DMS53 treated with DMSO at 0.1 percent for 48 hours (cell line): Measurements from ENCODE around the gene DCLRE1C.
"Not testable (repeated sequence)": the region's sequence is repeated elsewhere in the genome, so short reads cannot be mapped to it uniquely, and the experiment has no call there.

Source experiments
- DNase-seq: peaks from one replicate; lab custom pipeline; 2025; ENCODE audit not compliant: unreplicated experiment; lab: John Stamatoyannopoulos, UW

Gene DCLRE1C

DNA sequence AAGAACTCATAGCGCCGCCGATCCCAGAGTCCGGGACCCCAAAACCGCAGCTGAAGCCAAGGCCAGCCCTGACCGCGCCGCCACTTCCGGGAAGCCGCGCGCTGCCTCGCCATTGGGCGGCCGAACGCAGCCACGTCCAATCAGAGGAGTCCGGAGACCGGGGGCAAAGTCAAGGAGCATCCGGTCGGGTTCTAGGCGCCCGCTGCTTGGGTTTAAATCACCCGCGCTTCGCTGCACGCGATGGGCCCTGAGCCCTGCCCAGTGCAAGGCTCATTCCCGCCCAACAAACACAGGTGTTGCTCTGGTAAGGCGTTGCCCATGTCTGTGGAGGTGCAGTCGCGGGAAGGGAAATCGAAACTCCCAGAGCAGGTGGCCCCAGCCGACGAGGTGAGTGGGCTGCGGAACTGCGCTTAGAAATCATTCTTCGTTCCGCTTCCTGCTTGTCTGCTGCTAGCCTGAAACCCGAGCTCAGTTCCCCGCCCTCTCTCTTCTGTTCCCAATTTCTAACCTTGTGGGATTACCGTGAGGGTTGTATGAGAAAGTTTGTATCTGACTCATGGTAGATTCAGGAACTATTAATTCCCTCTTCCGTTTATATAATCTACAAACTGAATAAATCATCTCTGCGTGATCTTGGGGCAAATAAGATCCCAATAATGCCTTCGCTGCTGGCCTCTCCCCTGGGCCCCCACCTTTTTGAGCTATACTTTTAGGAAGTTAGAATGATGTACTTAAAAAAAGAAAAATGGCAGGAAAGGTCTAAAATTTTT is at the start of gene DCLRE1C:
Gene DCLRE1C (minus strand): TSS at position 96 of the 770 bp plus-strand sequence. CDS start 86 bp downstream, at position 10.
- peak; percentile 98 for DNase-seq

DNA sequence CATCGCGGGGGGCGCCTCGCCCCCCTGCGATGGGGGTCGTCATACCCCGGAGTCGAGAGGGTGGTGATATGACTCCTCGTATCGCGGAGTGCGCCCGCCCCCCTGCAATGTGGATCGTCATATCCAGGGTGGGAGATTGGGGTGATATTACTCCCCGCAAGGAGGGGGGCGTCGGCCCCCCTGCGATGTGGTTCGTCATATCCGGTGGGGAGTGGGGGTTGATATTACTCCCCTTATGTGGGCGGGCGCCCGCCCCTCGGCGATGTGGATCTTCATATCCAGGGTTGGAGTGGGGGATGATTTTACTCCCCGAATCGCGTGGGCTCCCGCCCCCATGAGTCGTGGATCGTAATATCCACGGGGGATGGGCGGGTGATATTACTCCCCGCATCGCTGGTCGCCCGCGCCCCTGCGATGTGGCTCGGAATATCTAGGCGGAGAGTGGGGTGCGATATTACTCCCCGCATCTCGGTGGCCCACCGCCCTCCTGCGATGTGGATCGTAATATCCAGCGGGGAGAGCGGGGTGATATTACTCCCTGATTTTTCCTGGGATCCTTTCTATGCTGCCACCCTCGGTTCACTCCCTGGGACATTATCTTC is 42.2 kb upstream of the DCLRE1C start:
- no peak for DNase-seq

DNA sequence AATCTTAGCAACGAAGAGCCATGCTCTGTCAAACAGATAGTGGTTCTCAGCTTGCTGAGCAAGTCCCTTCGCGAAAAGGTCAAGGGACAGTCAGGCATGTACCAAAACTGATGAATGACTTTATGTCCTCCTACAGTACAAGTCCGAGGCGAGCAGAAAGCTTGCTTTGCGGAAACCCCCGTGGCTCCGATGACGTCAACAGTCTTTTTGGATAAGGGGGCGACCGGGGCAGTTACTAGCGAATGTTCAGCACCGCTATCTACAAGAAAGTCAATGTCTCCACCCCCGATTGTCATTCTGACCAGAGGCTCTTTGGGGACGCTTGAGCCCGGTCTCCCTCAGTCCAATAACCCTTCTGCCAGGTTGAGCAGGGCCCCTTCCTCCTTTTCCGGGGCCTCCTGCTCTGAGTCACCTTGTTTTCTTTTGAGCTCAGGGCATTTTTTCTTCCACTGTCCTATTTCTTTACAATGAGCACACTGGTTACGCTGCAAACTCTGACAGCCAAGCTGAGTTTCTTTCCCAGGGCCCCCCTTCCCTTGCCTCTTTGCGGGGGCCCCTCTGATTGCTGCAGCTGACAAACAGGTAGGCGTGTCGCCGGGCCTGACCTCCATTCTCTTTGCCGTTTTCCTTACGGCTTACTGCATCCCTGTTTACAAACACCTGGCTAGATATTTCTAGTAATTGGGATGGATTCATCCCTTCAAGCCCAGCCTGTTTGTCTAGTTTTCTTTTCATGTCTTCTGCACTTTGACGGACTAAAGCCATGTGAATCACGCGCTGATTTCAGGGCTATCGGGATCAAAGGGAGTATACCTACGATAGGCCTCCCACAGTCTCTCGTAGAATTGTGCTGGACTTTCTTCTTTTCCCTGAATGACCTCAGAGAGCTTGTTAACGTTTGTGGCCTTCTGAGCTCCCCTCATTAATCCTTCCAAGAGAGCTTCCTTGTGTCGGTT is 39.9 kb upstream of the DCLRE1C start:
- DNase-seq: not testable (repeated sequence)

DNA sequence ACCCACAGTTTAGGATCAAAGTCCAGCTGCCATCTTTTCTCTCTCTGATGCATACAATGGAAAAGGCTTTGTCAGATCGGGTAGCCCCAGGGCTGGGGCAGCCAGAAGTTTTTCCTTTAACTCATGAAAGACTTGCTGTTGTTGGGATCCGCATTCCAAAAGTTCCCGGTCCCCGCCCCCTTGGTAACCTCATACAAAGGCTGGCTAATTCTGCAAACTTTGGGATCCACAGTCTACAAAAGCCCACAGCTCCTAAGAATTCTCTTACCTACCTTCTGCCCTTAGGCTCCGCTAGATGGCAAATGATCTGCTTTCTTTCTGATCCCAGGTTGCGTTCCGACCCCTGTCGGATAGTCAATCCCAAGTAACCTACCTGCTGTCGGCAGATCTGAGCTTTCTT is 38.4 kb upstream of the DCLRE1C start:
- not testable (repeated sequence) for DNase-seq

DNA sequence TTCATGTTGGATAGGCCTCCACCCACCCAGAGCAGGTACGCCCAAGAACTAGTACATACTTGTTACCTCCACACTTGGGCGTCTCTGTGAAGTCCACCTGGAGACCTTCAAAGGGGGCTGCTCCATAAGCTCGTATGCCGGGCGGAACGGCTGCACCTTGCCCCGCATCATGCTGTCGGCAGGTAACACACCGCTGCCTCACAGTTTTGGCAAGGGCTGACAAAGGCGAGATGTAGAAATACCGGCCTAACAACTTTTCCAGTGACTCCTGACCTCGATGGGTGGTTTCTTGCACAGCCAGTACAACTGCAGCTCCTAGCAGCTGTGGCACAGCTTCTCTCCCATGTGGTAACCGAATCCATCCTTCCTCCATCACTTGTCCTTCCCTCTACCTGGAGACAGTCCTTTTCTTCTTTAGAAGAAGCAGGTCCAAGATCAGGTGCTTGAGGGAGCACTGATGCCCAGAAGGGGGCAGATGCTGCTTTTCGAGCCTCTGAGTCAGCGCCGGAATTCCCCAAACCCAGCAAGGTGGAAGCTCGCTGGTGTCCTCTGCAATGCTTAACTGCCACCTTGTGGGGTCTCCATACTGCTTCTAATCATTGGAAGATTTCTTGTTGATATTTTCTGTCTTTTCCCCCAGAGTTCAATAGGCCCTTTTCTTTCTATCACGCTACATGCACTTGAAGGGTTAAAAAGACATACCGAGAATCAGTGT is 37.3 kb upstream of the DCLRE1C start:
- DNase-seq: peak; percentile 24

DNA sequence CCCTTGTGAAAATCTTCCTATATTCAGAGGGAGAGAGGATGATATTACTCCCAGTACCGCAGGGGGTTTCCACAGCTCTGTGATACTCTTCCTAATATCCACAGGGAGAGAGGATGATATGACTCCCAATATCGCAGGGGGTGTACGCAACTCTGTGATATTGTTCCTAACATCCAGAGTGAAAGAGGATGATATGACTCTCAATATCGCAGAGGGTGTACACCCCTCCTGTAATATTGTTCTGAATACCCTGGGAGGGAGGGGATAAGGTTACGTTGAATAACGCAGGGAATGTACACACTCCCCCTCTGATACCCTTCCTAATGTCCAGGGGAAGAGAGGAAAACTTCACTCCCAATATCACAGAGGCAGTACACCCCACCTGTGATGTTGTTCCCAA is 35.7 kb upstream of the DCLRE1C start:
- DNase-seq: not testable (repeated sequence)

DNA sequence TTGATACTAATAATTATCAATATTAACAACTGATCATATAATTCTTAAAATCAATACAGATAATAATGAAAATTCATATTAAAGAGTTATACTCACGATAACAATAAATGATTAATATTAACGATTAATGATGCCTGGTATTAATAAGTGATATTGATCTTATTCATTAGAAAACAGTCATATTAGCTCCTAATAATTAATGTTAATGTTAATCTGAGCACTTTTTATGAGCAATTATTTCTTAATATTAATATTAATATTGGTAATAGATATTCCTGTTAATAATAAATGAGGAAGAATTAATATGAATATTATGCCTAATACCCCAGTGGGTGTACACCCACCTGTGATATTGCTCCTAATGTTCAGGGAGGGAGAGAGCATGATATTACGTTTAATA is 28.8 kb upstream of the DCLRE1C start:
- no peak for DNase-seq

DNA sequence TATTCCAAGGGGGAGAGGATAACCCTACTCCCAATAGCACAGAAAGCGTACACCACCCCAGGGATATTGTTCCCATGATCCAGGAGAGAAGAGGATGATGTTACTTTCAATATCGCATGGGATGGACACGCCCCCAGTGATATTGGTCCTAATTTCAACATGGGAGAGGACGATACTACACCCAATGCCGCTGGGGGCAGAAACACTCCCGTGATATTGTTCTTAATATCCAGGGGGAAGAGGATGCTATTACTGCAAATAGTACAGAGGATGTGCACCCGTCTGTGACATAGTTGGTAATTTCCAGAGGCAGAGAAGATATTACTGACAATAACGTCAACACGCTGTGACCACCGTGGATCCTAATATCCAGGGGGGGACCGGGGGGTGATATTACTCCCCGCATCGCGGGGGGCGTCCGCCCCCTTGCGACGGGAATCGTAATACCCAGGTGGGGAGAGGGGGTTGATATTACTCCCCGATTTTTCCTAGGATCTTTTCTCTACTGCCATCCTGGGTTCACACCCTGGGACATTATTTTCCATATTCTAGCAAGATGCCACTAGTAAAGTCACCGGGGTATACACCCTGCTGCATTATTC is 21.9 kb upstream of the DCLRE1C start:
- DNase-seq: no peak

DNA sequence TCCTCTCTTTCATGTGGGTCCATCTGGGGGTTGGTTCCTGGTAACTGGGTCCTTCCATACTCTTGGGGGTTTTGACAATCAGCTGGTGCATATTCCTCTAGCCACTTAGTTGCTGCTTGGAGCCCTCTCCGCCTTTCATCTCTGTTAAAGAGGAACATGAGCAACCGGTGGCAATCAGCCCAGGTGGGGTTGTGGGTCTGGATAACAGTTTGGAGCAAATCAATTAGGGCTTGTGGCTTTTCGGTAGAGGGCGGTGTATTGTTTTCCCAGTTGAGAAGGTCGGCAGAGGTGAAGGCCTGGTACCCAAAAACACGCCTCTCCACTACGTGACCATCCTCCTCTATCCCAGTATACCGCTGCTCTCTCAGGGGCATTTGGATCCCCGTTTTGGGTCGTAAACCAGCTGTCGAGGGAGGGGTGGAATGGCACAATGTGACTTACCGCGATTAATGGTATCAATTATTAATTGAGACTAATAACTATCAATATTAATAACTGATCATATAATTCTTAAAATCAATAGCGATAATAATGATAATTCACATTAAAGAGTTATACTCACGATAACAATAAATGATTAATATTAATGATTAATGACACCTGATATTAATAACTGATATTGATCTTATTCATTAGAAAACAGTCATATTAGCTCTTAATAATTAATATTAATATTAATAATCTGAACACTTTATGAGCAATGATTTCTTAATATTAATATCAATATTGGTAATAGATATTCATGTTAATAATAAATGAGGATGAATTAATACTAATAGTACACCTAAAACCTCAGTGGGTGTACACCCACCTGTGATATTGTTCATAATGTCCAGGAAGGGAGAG is 20.5 kb upstream of the DCLRE1C start:
- DNase-seq: not testable (repeated sequence)

DNA sequence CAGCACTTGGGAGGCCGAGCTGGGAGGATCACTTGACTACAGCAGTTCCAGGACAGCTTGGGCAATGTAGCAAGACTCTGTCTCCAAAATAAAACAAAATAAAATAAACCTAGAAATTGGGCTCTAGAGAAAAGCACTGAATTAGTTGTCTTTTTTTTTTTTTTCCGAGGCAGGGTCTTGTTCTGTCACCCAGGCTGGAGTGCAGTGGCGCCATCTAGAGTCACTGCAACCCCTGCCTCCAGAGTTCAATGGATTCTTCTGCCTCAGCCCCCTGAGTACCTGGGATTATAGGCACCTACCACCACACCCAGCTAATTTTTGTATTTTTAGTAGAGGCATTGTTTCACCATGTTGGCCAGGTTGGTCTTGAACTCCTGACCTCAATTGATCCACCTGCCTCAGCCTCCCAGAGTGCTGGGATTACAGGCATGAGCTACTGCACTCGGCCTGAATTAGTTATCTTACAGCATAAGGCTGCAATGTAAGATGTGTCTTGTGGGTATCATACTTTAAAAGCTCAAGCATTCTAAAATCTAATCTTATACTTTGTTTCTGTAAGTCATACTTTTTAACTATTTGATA is 18.1 kb upstream of the DCLRE1C start:
- peak; percentile 17 for DNase-seq

DNA sequence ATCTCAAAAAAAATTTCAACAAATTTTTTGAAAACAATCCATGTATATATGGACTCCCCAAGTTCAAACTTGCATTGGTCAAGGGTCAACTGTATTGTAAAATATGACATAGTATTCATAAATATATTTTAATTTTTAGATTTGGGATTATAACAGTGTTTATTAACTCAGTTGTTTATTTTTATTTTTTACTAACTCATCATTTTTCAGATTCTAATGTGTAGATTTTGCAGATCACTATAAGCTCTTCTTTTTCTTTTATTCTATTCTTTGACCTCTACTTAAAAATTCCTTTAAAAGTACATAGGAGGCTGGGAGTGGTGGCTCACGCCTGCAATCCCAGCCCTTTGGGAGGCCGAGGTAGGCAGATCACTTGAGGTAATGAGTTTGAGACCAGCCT is 14.0 kb upstream of the DCLRE1C start:
- DNase-seq: no peak

DNA sequence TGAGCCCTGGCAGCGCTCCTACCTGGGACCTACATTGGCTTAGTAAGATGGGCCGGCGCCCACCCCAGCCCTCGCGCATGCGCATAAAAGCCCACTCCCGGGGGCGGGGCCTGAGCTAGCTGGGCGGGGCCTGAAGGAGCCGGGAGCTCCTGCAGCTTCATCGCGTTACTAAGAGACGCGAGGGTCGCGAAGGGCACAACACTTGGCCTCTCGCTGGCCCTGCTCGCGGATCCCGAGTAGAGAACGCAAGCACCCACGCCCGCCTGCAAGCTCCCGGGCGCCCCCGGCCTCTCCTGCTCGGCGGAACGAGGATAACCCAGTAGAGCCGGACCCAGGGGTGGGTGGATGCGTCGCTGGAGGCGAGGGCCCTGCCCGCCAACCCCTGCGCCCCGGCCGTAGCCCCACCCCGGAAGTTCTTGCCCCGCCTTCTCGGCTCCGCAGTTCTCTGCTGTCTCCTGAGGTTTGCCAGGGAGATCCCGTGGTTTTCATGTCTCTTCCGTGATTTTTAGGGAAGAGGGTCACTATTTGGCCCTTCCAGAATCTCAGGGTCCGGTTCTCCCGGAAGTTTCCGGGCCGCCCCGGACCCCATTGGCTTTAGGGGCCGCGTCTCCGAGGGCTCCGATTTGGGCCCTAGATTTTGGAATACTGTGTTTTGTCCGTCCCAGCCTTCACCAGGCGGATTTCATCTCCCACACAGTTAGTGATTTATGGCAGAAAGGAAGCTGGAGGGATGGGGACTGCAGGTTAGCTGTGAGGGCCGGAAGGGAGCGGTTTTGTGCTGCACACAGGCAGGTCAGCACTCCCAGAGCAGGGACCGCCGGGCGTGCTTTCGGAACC is 5.5 kb upstream of the DCLRE1C start, which contains the start of gene MEIG1:
Gene MEIG1 (plus strand): TSS at position 168 of the 837 bp plus-strand sequence. CDS start 7,081 bp downstream, outside the sequence.
- peak; percentile 96 for DNase-seq

DNA sequence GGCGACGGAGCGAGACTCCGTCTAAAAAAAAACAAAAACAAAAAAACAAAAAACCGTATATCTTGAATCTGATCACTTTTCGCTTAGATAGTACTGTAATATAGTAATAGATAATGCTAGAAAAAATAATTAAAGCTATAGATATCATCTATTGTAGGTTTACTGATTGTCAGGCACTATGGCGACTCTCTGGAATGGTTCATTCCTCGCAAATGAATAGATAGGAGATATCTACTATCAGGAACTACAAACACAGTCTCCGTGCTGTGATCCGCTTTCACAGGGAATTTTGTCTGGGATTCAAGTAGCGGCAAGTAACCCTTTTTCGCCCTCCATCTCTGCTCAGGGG is 5.0 kb upstream of the DCLRE1C start:
- DNase-seq: no peak

DNA sequence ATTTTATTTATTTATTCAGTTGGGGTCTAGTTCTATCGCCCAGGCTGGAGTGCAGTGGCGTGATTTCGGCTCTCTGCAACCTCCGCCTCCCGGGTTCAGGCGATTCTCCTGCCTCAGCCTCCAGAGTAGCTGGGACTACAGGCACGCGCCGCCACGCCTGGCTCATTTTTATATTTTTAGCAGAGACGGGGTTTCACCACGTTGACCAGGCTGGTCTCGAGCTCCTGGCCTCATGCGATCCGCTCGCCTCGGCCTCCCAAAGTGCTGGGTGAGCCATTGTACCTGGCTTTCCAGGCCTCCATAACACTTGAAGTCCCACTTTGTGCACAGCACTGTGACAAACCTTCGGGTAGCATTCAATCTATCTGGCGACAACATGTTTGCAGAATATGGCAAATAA is 1.0 kb upstream of the DCLRE1C start:
- no peak for DNase-seq

DNA sequence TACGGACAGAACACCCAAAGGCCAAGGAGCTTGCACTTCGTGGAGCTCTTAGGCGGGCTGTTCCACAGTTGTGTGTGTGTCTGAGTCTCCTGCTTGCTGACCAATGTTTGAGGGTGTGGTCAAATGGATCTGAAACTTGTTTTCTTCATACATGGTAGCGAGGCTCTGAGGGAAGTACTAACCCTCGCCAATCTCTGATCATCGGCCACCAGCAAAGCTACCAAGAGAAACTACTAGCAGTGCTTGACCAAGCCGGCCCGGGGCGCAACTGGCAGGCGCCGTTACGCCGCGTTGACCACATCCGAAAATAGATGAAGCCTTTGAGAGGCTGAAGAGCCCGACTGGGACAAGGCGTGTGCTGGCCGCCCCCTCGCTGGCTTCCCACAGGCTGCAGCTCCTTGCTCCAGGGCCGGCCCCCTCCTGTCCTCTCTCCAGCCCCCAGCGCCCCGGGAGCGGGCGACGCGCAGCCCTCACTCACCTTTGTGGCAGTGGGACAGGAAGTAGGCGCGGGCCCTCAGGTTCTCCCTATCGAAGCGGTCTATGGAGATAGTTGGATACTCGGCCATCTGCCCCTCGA is 384 bp downstream of the DCLRE1C start:
- peak; percentile 59 for DNase-seq

DNA sequence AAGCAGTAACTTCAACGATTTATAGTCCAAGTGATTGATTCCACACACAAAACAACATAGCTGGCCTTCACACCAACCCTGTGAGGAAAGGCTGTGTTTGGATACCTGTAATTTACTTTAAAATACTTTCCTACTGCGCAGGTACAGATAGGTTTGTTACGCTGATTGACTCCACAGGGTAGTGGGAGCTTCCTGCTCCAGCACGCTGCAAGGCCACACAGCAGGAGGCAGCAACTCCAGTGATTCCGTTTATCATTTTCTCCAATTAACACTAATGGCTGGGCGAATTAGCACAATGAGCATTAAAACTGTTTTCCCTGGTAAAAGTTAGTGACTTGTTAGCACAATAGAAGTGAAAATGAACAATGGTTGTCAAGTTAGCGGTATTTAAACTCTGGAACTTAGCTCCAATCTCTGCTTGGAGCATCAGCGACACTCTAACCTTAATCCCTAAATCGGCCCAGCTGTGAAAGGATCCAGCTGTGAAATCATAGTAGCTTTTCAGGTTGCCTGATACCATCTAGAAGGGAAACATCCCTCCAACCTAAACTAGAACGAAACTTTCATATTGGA is 959 bp downstream of the DCLRE1C start:
- DNase-seq: no peak

DNA sequence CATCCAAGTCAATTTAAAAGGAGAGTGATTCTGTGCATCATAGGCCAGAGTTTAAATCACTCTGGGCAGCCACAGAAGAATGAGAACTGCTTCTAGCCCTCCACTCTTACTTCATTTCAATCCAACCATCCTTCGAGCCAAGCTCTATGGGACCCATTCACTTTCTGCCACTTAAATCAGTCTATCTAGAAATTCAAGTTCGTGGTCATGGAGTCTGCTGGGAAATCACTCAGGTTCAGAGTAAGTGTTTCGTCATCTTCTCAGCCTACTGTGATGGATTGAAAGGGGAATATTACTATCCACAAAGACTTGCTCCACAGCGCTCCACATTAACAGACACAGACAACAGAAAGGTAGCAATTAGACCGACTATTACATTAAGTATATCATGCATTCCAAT is 4.6 kb downstream of the DCLRE1C start:
- no peak for DNase-seq

DNA sequence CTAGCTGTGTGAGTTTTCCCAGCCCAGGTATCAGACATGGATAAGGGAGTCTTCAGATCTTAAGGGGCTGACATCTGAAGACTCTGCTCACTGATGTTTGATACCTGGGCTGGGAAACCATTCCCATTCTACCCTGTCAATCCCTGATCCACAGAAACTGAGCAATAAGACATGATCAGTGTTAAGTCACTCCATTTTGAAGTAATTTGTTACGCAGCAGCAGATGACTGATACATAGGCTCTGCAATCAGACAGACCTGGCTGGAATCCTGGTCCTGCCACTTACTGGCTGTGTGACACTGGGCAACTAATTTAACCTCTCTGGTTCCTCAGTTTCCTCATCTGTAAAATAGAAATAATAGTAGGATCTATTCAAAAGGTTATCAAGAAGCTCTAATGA is 6.6 kb downstream of the DCLRE1C start:
- no peak for DNase-seq
